Hematopoietic multipotent progenitor cell treated with erythropoietin and hydrocortisone succinate and interleukin-3 and kit ligand, for 4 days (in vitro differentiated cells): ENCODE results near the gene CNTNAP2.
"Not testable (repeated sequence)": the region's sequence is repeated elsewhere in the genome, so short reads cannot be mapped to it uniquely, and the experiment has no call there.

Experiments used
- DNase-seq: peaks from one replicate; pipeline ENCODE4 v3.0.0-alpha.2; 2015

CNTNAP2 gene

GRCh38 chr7:146150153-146150552 lies 33.6 kb downstream of the CNTNAP2 start:
- DNase-seq, result no peak

- no peak for DNase-seq
Observed at GRCh38 chr7:146172112-146172511, 55.5 kb downstream of the CNTNAP2 start.

- DNase-seq, result no peak
Observed at GRCh38 chr7:146175716-146176115, 59.1 kb downstream of the CNTNAP2 start.

- DNase-seq, result no peak
Observed at GRCh38 chr7:146176860-146177259, 60.3 kb downstream of the CNTNAP2 start.

- no peak for DNase-seq
Observed at GRCh38 chr7:146177301-146177700, 60.7 kb downstream of the CNTNAP2 start.

- DNase-seq, result no peak
Observed at GRCh38 chr7:146185844-146186243, 69.2 kb downstream of the CNTNAP2 start.

GRCh38 chr7:146191428-146191827 lies 74.8 kb downstream of the CNTNAP2 start:
- DNase-seq, result not testable (repeated sequence)

- DNase-seq, result no peak
Observed at GRCh38 chr7:146201945-146202344, 85.3 kb downstream of the CNTNAP2 start.

GRCh38 chr7:146206270-146206669 lies 89.7 kb downstream of the CNTNAP2 start:
- no peak for DNase-seq

- no peak for DNase-seq
Observed at GRCh38 chr7:146208492-146208891, 91.9 kb downstream of the CNTNAP2 start.

GRCh38 chr7:146214842-146215241 lies 98.2 kb downstream of the CNTNAP2 start:
- no peak for DNase-seq

GRCh38 chr7:146216396-146217041 lies 99.9 kb downstream of the CNTNAP2 start:
- DNase-seq, result no peak

GRCh38 chr7:146223851-146224250 lies 107.2 kb downstream of the CNTNAP2 start:
- no peak for DNase-seq

- no peak for DNase-seq
Observed at GRCh38 chr7:146232604-146233003, 116.0 kb downstream of the CNTNAP2 start.

- no peak for DNase-seq
Observed at GRCh38 chr7:146235195-146235594, 118.6 kb downstream of the CNTNAP2 start.

- DNase-seq, result no peak
Observed at GRCh38 chr7:146242661-146243060, 126.1 kb downstream of the CNTNAP2 start.

GRCh38 chr7:146247991-146248390 lies 131.4 kb downstream of the CNTNAP2 start:
- DNase-seq, result not testable (repeated sequence)

GRCh38 chr7:146248744-146249143 lies 132.1 kb downstream of the CNTNAP2 start:
- DNase-seq, result not testable (repeated sequence)

GRCh38 chr7:146249272-146249671 lies 132.7 kb downstream of the CNTNAP2 start:
- DNase-seq, result no peak

GRCh38 chr7:146255609-146256008 lies 139.0 kb downstream of the CNTNAP2 start:
- DNase-seq, result no peak

- DNase-seq, result no peak
Observed at GRCh38 chr7:146262527-146262926, 145.9 kb downstream of the CNTNAP2 start.

GRCh38 chr7:146276888-146277287 lies 160.3 kb downstream of the CNTNAP2 start:
- DNase-seq, result no peak

- no peak for DNase-seq
Observed at GRCh38 chr7:146285418-146285817, 168.8 kb downstream of the CNTNAP2 start.

GRCh38 chr7:146290746-146291145 lies 174.1 kb downstream of the CNTNAP2 start:
- no peak for DNase-seq

- no peak for DNase-seq
Observed at GRCh38 chr7:146291900-146292299, 175.3 kb downstream of the CNTNAP2 start.
